RWPE1 (cell line): ENCODE measurements around the gene TLL1.

Experiments
- CTCF ChIA-PET: fragments of 350-600 bp; sonication (Branson Sonifier 250); formaldehyde crosslinking; extraction: SDS; loops from one replicate; lab custom pipeline; 2021; lab: Yijun Ruan, JAX
- POLR2A ChIA-PET: fragments of 400-600 bp; formaldehyde crosslinking; extraction: SDS; loops from one replicate; lab custom pipeline; 2020; ENCODE audit warnings: antibody characterized with exemption; ENCODE audit not compliant: low non-redundant PET; lab: Yijun Ruan, JAX
- DNase-seq: peaks from one replicate; pipeline ENCODE4 v3.0.0; 2012; ENCODE audit warnings: low spot score
- H3K27ac ChIP-seq: fragments of 450-650 bp; 2 replicates; pipeline ENCODE4 v1.5.1; 2017
- CTCF ChIP-seq: fragments of 450-650 bp; conservative IDR thresholded peaks from 2 replicates; pipeline ENCODE4 v1.5.1; 2017; ENCODE audit warnings: low read depth, mild to moderate bottlenecking

Gene TLL1

GRCh38 chr4:165991325-165992180 is 118.5 kb downstream of the TLL1 start:
- ChIA-PET CTCF (interaction anchor here (0.6 to 1.3 kb wide), 2 partner anchors 12 to 113 kb away, joined by 3 to 4 read pairs; no protein-coding TSS in a partner anchor), POLR2A (no interaction called here)
- DNase-seq: no peak
- no peak for TF ChIP-seq CTCF
- no peak overlapping the region for H3K27ac ChIP-seq

GRCh38 chr4:165992283-165992682 is 119.2 kb downstream of the TLL1 start:
- TF ChIP-seq CTCF: no peak

GRCh38 chr4:165994701-165995100 is 121.7 kb downstream of the TLL1 start:
- CTCF ChIA-PET: no interaction called here
- no peak for DNase-seq
- TF ChIP-seq CTCF: no peak
- no peak overlapping the region for H3K27ac ChIP-seq
- POLR2A ChIA-PET: no interaction called here

More at GRCh38 chr4:165992283-165992682, 119.2 kb downstream of the TLL1 start:
- POLR2A ChIA-PET: no interaction called here
- no peak for DNase-seq
- H3K27ac ChIP-seq: no peak overlapping the region
- CTCF ChIA-PET: interaction anchor here (1.3 kb wide), 1 partner anchor 11 kb away, joined by 4 read pairs; no protein-coding TSS in a partner anchor

GRCh38 chr4:166003811-166004210 is 130.8 kb downstream of the TLL1 start:
- ChIA-PET CTCF (interaction anchor here (0.6 to 0.8 kb wide), 3 partner anchors 12 to 1272 kb away, joined by 3 to 4 read pairs (median 3); no protein-coding TSS in a partner anchor), POLR2A (no interaction called here)
- no peak overlapping the region for H3K27ac ChIP-seq
- no peak for TF ChIP-seq CTCF
- peak; percentile 5 for DNase-seq

- POLR2A ChIA-PET: no interaction called here
- DNase-seq: no peak
- no peak for TF ChIP-seq CTCF
- CTCF ChIA-PET: no interaction called here
- H3K27ac ChIP-seq: no peak overlapping the region
Observed at GRCh38 chr4:166006217-166006616, 133.2 kb downstream of the TLL1 start.

- CTCF ChIA-PET: interaction anchor here (0.6 kb wide), 2 partner anchors 151 to 1838 kb away, joined by 4 to 5 read pairs; no protein-coding TSS in a partner anchor
- no peak for TF ChIP-seq CTCF
- no peak overlapping the region for H3K27ac ChIP-seq
- POLR2A ChIA-PET: no interaction called here
- no peak for DNase-seq
Observed at GRCh38 chr4:166008510-166008909, 135.5 kb downstream of the TLL1 start.
